Central memory CD4-positive, alpha-beta T cell (primary cell): Measurements from ENCODE around the gene MTMR3.

Experiments used
- DNase-seq: peaks from one replicate; pipeline ENCODE4 v3.0.0; 2022

MTMR3 gene

GRCh38 chr22:30031328-30031727, 148.4 kb downstream of the MTMR3 start:
- no peak for DNase-seq

GRCh38 chr22:30031764-30032455, 148.9 kb downstream of the MTMR3 start:
- no peak for DNase-seq

- no peak for DNase-seq
These were observed 150.2 kb downstream of the MTMR3 start for GRCh38 chr22:30033137-30033536.

- DNase-seq: no peak
These were observed 150.9 kb downstream of the MTMR3 start for GRCh38 chr22:30033901-30034300.

GRCh38 chr22:30036656-30037055, 153.7 kb downstream of the MTMR3 start:
- DNase-seq: no peak

- DNase-seq: no peak
These were observed 155.2 kb downstream of the MTMR3 start for GRCh38 chr22:30038219-30038618.

- DNase-seq: no peak
These were observed 157.7 kb downstream of the MTMR3 start for GRCh38 chr22:30040499-30041260.

- no peak for DNase-seq
These were observed 158.5 kb downstream of the MTMR3 start for GRCh38 chr22:30041475-30041874.

GRCh38 chr22:30041881-30042280, 158.9 kb downstream of the MTMR3 start:
- no peak for DNase-seq

- DNase-seq: no peak
These were observed 160.2 kb downstream of the MTMR3 start for GRCh38 chr22:30043161-30043560.

GRCh38 chr22:30044369-30044768, 161.4 kb downstream of the MTMR3 start:
- DNase-seq: no peak

- DNase-seq: no peak
These were observed 162.0 kb downstream of the MTMR3 start for GRCh38 chr22:30044881-30045493.

GRCh38 chr22:30045494-30045887, 162.5 kb downstream of the MTMR3 start:
- DNase-seq: no peak

GRCh38 chr22:30045901-30046715, 163.1 kb downstream of the MTMR3 start:
- DNase-seq: no peak

GRCh38 chr22:30046716-30047363, 163.9 kb downstream of the MTMR3 start:
- no peak for DNase-seq

GRCh38 chr22:30047364-30047738, 164.4 kb downstream of the MTMR3 start:
- peak; percentile 50 for DNase-seq

GRCh38 chr22:30048681-30049080, 165.7 kb downstream of the MTMR3 start:
- DNase-seq: no peak

- DNase-seq: no peak
These were observed 171.2 kb downstream of the MTMR3 start for GRCh38 chr22:30054067-30054763.

- no peak for DNase-seq
These were observed 171.7 kb downstream of the MTMR3 start for GRCh38 chr22:30054764-30055069.

- DNase-seq: no peak
These were observed 173.0 kb downstream of the MTMR3 start for GRCh38 chr22:30056015-30056414.

- no peak for DNase-seq
These were observed 174.4 kb downstream of the MTMR3 start for GRCh38 chr22:30057375-30057774.
